Lung (tissue), 12 donors: Measurements from ENCODE around the gene F11R. TPM values are rescaled to one million over a fixed set of nuclear protein-coding genes. Genes with fewer than 3 reads are reported as not detected.

Source experiments
- ATAC-seq: fragments of 200-7000 bp; cut with Tn5 transposase; one replicate; pipeline ENCODE4 v1.9.1; 2020; ENCODE audit warnings: moderate number of reproducible peaks; ENCODE audit not compliant: insufficient read depth, low FRiP score
- DNase-seq, 3 donors: peaks; one replicate each; pipeline ENCODE4 v3.0.0-alpha.2; 2013 to 2017
- H3K27ac ChIP-seq, 2 donors: one replicate each; pipeline ENCODE4 v1.5.1; 2013; ENCODE audit warnings: mild to moderate bottlenecking in 2 of 2, moderate library complexity in 2 of 2, control low read depth in 1 of 2, inconsistent platforms in 1 of 2, low read depth in 1 of 2, low read length in 1 of 2
- H3K27me3 ChIP-seq, 3 donors: one replicate each; pipeline ENCODE4 v1.5.1; 2013; ENCODE audit warnings: low read length in 2 of 3; ENCODE audit not compliant: control insufficient read depth in 3 of 3, insufficient read depth in 3 of 3
- H3K36me3 ChIP-seq, 4 donors: one replicate each; pipeline ENCODE4 v1.5.1; 2013; ENCODE audit warnings: low read length in 4 of 4, mild to moderate bottlenecking in 1 of 4, moderate library complexity in 1 of 4; ENCODE audit not compliant: control insufficient read depth in 4 of 4, insufficient read depth in 4 of 4
- H3K4me1 ChIP-seq, 5 donors: one replicate each; pipeline ENCODE4 v1.5.1; 2013; ENCODE audit warnings: low read length in 5 of 5, mild to moderate bottlenecking in 2 of 5, moderate library complexity in 1 of 5; ENCODE audit not compliant: control insufficient read depth in 5 of 5, insufficient read depth in 5 of 5
- H3K4me3 ChIP-seq: one replicate; pipeline ENCODE4 v1.5.1; 2013; ENCODE audit warnings: mild to moderate bottlenecking, control low read depth, moderate library complexity
- H3K9ac ChIP-seq, 2 donors: one replicate each; pipeline ENCODE4 v1.5.1; 2013; ENCODE audit warnings: low read length in 2 of 2, control low read depth in 1 of 2; ENCODE audit not compliant: insufficient read depth in 1 of 2
- H3K9me3 ChIP-seq, 4 donors: one replicate each; pipeline ENCODE4 v1.5.1; 2013; ENCODE audit warnings: low read length in 3 of 4, mild to moderate bottlenecking in 1 of 4, moderate library complexity in 1 of 4; ENCODE audit not compliant: control insufficient read depth in 4 of 4, insufficient read depth in 3 of 4
- WGBS, 2 donors: extraction: QIAGEN DNeasy Blood & Tissue Kit; methylation state at CpG; one replicate each; pipeline ENCODE4 v1.1.7; 2013; 5-methylcytosine and 5-hydroxymethylcytosine counted together
- polyA plus RNA-seq, 2 donors: library from polyadenylated mRNA; stranded (reverse); fragments of 200-250 nt; gene quantifications; one replicate each; pipeline ENCODE4 v1.2.1, GENCODE V29; 2013
- total RNA-seq, 2 donors: library from RNA; depleted of rRNA in 1 of 2; stranded (reverse); fragments of >200 nt in 1 of 2; gene quantifications; one replicate each; pipeline ENCODE4 v1.2.1, GENCODE V29; 2014 to 2021
- TF ChIP-seq, protein P1 (sequence below): IDR thresholded peaks from 2 replicates; pipeline ENCODE4 v1.5.1; 2012; ENCODE audit warnings: mild to moderate bottlenecking; ENCODE audit errors: control extremely low read depth, extremely low read depth
- donor health status: control.
- donor health status: control.
- donor health status: Bipolar disorder and iron deficiency.
- donor health status: healthy.
- donor health status: DM: yes; HTN: yes; CAD: no.

Gene F11R
- total and polyA plus RNA-seq, 4 donors, result 91.7 to 201 (median 140) TPM

GRCh38 chr1:161047436-161048420 is 26.8 kb upstream of the F11R start:
- DNase-seq, result no peak
- 97% methylated on average over 18 of the region's 18 CpGs for WGBS, 2 donors

DNA sequence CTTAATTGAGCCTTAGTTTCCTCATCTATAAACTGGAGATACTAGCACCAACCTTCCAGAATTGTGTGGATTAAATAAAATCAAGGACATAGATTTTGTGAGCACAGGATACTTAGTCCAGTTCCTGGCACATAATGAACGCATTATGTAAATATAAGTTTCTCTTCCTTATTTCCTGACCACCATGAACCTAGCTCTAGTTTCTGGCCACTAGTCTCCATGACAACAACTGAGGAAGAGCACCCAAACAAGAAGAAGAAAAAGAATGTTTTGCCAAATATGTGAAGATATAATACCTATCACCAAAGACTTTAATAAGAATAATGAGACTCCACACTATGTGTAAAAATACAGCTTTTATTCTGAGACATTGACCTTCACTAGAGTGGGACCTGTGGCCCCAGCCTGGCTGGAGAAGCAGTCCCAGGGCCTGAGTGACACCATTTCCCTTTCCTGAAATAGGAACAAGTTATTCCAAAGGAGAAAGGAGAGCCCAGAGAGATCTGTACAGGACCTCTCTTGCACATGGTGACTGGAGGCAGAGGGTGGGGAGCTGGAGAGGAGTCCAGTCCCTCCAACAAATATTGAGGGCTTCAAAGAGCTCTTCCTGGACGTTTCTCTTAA is 25.8 kb upstream of the F11R start:
- TF ChIP-seq, protein P1, sequence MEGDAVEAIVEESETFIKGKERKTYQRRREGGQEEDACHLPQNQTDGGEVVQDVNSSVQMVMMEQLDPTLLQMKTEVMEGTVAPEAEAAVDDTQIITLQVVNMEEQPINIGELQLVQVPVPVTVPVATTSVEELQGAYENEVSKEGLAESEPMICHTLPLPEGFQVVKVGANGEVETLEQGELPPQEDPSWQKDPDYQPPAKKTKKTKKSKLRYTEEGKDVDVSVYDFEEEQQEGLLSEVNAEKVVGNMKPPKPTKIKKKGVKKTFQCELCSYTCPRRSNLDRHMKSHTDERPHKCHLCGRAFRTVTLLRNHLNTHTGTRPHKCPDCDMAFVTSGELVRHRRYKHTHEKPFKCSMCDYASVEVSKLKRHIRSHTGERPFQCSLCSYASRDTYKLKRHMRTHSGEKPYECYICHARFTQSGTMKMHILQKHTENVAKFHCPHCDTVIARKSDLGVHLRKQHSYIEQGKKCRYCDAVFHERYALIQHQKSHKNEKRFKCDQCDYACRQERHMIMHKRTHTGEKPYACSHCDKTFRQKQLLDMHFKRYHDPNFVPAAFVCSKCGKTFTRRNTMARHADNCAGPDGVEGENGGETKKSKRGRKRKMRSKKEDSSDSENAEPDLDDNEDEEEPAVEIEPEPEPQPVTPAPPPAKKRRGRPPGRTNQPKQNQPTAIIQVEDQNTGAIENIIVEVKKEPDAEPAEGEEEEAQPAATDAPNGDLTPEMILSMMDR, result no peak
- DNase-seq, result peak in 1 of 3 donors; percentile 20
- peak overlapping the region; percentile 95 to 96 for H3K27ac ChIP-seq
- peaks cover 0 to 10% (median 4%) of the 10 kb centered on the region in 4 donors for H3K9me3 ChIP-seq
- peaks cover 11 to 22% (median 15%) of the 10 kb centered on the region in 4 donors for H3K36me3 ChIP-seq
- no peaks in the 10 kb centered on the region for H3K27me3 ChIP-seq
- no peak for ATAC-seq
- WGBS, 2 donors, result 56 to 61% methylated on average over 2 of the region's 2 CpGs
- no peak overlapping the region for H3K4me3 ChIP-seq
- peaks cover 5 to 11% (median 5%) of the 10 kb centered on the region in 5 donors for H3K4me1 ChIP-seq
- H3K9ac ChIP-seq, result no peak overlapping the region

More at GRCh38 chr1:161047436-161048420, 26.8 kb upstream of the F11R start:
- Histone ChIP-seq H3K9me3 (peaks cover 0 to 10% (median 4%) of the 10 kb centered on the region in 4 donors), H3K9ac (no peak overlapping the region), H3K36me3 (peaks cover under 1 to 15% (median 5%) of the 10 kb centered on the region in 4 donors), H3K4me3 (no peak overlapping the region), H3K4me1 (peaks cover 5 to 11% (median 5%) of the 10 kb centered on the region in 5 donors), H3K27me3 (peaks cover 0 to under 1% (median 0%) of the 10 kb centered on the region in 3 donors), H3K27ac (peak overlapping the region in 1 of 2 donors; percentile 58)
- ATAC-seq, result no peak
- TF ChIP-seq, protein P1, result no peak

GRCh38 chr1:161045736-161046604 is 25.0 kb upstream of the F11R start, which contains the start of gene USF1:
USF1 (minus strand) TSS chr1:161045977; CDS start chr1:161043275, 2,702 bp downstream.
- ATAC-seq (peak; percentile 95), DNase-seq (peak; percentile 97 to 99 (median 99))
- peaks cover 17 to 23% (median 21%) of the 10 kb centered on the region in 4 donors for H3K36me3 ChIP-seq
- H3K4me3 ChIP-seq, result peak within 1 kb of the TSS; percentile 71
- H3K27me3 ChIP-seq, result no peaks in the 10 kb centered on the region
- TF ChIP-seq, protein P1, result no peak
- H3K9ac ChIP-seq, result peak within 1 kb of the TSS; percentile 79 to 93
- H3K9me3 ChIP-seq, result peaks cover 0 to 10% (median 4%) of the 10 kb centered on the region in 4 donors
- 0 to 1% methylated on average over 29 of the region's 29 CpGs for WGBS, 2 donors
- H3K4me1 ChIP-seq, result peaks cover 5 to 11% (median 5%) of the 10 kb centered on the region in 5 donors
- peak within 1 kb of the TSS; percentile 95 to 96 for H3K27ac ChIP-seq
